HG03196 (cell line): Measurements from ENCODE around the gene HRG.
A peak's percentile ranks its signal among the peaks of the same experiment; 100 is the strongest.
"Not testable (repeated sequence)": the region's sequence is repeated elsewhere in the genome, so short reads cannot be mapped to it uniquely, and the experiment has no call there.

Experiments
- ATAC-seq: cut with Tn5 transposase; IDR thresholded peaks from one replicate; pipeline ENCODE4 v1.9.1; 2021; ENCODE audit not compliant: unreplicated experiment

Gene HRG, protein sequence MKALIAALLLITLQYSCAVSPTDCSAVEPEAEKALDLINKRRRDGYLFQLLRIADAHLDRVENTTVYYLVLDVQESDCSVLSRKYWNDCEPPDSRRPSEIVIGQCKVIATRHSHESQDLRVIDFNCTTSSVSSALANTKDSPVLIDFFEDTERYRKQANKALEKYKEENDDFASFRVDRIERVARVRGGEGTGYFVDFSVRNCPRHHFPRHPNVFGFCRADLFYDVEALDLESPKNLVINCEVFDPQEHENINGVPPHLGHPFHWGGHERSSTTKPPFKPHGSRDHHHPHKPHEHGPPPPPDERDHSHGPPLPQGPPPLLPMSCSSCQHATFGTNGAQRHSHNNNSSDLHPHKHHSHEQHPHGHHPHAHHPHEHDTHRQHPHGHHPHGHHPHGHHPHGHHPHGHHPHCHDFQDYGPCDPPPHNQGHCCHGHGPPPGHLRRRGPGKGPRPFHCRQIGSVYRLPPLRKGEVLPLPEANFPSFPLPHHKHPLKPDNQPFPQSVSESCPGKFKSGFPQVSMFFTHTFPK

GRCh38 chr3:186665625-186666188, at the start of gene HRG:
Gene HRG (plus strand): TSS chr3:186666014. CDS start chr3:186666032, 18 bp downstream.
- ATAC-seq = no peak

DNA sequence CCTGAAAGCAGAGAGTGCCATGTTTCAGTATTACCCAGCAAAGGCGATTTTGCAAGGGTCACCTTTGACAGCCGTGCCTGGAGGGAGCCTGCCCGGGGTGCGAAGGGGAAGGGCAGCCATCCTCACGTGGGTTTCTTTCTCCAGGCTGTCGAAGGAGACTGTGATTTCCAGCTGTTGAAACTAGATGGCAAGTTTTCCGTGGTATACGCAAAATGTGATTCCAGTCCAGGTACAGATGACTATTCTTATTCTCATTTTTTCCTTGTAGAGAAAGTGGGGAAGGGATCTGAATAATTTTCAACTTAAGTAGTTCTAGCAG, 49.6 kb upstream of the HRG start:
- ATAC-seq = no peak

- ATAC-seq = peak; percentile 95
Measured at GRCh38 chr3:186617036-186617946, 48.5 kb upstream of the HRG start.

DNA sequence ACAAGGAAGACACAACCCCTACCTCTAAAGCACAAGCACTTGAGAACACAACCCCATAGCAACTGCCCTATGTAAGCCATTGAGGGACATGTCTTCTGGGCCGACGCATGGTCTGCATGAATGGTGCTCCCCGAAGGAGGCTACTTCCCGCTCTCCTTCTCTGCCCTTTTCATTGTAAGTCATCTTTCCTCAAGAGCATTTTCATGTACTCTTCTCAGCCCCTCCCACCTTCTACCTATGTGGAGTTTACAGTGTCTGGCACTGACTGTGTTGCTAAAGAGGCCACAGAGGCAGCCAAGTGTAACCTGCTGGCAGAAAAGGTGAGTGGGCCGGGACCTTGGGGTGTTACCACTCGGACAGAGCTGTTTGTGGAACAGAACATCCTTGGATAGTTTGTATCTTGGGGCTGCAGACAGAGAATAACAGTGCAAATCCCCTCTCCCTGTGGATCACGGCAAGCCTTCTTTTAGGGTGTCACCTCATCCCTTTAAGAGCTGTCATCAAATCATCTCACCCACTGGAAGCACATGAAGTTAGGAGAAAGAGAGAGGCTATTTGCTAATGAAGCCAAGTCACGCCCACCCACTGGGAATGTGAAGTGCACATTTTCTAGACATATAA, 47.4 kb upstream of the HRG start:
- no peak for ATAC-seq

DNA sequence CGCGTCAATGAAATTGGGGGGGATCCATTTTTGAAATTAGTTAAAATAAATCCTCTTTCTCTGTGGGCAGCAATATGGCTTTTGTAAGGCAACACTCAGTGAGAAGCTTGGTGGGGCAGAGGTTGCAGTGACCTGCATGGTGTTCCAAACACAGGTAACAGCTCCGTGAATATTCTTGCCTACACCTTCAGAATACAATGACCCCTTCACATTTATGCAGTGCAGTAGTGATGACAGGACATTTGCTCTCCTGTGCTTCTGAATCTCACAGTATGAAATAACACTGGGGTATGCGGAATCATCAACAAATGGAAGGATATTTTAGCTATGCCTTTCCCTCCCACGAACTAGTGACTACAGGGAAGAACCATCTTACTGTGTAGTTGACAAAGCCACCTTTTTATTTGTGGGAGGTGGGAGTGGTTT, 46.0 kb upstream of the HRG start:
- ATAC-seq = no peak

DNA sequence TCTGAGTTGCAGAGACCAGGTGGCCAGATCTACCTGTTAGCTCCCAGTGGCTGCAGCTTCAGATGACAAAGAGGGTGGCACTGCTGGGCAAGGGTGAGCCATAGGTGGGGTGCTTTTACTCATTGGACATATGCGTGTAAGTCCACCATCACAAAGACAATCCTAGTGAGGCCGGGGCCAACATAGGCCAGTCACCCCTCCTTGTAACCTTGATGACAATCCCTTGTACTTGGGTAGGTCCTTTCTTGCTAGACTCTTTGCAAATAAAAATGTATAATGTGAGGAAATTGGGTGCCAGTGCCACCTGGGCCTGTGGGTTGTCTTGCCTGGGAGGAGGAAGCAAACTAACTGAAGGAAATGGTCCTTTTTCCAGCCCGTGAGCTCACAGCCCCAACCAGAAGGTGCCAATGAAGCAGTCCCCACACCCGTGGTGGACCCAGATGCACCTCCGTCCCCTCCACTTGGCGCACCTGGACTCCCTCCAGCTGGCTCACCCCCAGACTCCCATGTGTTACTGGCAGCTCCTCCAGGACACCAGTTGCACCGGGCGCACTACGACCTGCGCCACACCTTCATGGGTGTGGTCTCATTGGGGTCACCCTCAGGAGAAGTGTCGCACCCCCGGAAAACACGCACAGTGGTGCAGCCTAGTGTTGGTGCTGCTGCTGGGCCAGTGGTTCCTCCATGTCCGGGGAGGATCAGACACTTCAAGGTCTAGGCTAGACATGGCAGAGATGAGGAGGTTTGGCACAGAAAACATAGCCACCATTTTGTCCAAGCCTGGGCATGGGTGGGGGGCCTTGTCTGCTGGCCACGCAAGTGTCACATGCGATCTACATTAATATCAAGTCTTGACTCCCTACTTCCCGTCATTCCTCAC, 45.4 kb upstream of the HRG start:
- ATAC-seq = no peak

DNA sequence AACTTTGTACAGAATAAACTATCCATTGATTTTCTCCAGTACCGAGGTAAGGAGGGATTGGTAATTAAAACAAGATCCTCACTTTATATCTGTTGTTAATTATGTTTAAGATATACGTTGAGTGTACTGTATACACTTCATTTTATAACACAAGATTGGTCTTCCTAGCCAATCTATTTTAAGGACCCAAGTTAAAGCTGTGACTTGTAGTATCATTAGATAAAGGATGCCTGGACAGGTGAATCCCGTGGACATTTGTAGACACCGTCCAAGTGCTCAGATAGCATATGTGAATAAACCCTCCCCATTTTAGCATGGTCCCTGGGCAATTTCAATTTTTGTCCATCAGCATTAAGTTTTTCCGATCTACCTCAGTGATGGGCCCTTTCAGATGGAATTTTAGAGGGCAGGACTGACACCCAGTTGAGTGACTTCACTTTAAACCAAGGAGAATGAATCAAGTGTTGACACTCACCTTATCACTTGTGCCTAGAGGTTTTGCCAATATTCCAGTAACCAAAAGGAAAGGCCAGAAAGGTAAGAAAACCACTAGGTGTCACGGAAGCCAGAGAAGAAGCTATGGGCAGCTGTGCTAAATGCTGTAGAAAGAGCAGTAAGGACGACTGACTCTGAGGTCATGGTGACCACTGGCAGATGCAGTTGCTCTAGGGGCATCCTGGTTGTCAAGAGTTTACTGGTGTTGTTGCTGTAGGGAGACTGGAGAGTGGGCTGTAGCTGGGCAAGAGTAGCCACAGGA, 43.7 kb upstream of the HRG start:
- no peak for ATAC-seq

DNA sequence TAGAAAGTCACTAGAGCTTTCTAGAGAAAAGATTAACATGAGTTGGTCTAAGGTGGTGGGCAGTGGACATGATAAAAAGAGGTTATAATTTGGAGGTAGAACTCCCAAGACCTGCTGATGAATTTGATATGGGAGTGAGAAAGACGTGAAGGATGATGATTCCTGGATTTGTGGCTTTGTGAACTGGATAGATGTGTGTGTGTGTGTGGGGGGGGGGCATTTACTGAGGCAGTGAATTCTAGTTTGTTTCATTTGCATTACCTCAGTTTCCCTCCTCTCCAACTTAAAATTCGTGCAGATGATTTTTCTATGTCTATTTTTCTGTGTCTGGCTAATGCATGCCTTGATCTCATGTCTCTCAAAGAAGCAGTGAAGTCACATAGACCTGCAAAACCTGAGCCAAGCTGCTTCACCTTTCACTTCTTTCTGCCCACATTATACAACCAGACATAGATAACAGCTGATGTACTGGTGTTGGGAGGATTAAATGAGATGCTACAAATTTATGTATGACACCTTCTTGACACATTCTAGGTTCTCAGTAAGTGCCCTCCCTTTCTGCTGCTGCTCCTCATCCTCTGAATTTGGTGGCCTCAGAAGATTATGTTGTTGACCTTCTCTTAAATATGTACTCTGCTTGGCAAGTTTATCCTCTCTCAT, 43.0 kb upstream of the HRG start:
- no peak for ATAC-seq

DNA sequence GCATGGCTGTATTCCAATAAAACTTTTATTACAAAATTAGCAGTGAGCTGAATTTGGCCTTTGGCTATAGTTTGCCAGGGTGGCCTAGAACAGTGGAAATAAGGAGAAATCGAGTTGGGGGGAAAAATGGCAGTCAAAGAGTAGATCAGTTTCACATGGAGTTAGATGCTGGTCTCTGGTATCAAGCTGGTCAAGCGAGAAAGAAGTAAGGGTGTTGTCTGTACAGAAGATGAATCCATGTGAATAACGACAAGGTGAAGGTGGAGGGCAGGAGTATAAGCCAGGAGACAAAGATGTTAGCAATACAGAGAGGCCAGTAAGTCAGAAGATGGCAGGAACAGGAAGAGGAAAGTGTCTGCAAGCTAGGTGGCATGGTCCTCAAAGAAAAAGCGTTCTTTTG, 41.2 kb upstream of the HRG start:
- no peak for ATAC-seq

DNA sequence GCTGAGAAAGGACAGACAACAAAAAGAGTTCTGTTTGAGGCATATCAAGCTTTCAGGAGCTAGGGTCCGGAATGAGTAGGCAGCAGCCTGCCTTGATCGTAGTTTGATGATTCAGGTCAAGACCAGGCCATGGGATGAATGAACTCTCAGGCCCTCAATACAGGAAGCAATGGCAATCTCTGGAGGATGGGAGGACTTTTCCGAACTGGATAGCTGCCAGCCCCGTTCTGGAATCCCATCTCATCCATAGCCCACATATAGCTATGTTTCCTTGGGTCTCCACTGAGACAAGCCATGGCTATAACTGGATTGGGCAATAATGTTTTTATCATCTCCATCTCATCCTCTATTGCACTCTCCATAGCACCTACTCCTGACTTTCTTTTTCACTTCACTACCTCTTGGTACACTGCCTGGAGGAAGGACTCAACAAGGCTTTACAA, 40.2 kb upstream of the HRG start:
- ATAC-seq = no peak

DNA sequence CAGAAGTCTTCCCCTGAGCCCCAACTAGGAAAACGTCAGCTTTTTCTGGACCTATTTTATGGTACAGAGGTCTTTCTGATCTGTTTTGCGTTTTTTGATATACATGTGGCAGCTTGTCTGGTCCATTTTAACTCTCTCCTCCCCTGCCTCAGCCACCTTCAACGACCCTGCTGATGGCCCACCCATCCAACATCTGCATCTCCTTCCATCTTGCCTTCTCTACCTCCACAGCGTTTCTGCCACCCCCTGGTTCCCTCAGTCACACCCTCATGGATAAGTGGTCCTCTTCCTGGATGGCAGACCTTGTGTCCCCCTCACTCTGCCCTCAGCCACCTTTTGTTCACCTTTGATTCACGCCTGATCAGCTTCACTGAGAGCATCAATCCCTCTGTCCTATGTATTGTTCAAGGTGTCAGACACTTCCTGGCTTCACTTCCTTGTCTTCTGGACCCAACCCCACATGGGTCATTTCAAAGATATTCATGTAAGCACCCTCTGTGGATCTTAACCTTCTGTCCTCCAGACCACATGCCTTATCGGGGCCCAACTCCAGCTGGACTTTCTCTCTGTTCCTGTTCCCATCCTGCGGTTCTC, 39.5 kb upstream of the HRG start:
- ATAC-seq = no peak

GRCh38 chr3:186627852-186628414, 37.9 kb upstream of the HRG start:
- no peak for ATAC-seq

DNA sequence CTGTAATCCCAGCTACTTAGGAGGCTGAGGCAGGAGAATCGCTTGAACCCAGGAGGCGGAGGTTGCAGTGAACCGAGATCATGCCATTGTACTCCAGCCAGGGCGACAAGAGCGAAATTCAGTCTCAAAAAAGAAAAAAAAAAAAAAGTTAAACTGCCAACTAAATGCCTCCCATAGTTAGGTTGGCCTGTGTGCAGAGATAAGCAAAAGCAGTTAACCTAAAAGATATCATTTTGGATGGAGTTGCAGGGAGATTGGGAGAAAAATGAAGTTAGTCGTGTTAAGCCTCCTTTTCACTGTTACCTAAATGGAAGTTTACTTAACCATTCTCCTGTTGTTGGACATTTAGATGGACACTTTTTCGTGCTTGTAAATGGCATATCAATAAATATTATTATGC, 37.1 kb upstream of the HRG start:
- no peak for ATAC-seq

- no peak for ATAC-seq
Measured at GRCh38 chr3:186630950-186631641, 34.7 kb upstream of the HRG start.

DNA sequence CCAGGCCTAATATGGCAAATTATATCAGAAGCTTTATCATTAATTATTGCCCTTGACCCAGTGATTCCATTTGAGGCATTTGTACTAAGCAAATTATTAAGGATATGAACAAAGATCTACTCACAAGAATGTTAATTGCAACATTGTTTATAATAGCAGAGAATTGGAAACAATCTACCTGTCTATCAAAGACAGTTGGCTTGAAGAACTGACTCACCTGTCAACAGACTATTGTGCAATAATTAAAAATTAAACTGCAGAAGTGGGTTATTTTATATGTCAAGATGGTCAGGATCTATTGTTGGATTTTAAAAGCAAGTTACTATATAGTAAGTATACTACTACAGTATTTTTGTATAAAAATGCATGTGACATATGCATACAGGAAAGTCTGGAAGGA, 32.3 kb upstream of the HRG start:
- ATAC-seq = no peak

DNA sequence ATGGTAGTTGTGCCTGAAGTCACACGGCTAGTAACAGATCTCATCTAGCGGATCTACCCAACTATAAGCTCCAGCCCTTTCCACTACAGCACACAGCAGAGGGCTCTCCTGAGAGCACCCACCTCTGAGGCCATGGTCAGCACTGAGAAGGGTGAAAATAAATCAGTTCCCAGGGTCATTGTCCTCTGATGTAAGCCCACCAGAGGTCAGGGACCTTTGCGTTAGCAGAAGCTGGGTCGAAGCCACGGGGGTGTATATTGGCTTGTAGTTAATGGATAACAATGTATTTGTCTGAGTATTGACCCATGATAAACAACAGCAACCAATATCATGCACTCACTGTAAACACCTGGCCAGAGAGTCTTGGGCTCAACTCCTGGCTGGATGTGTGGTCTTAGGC, 31.6 kb upstream of the HRG start:
- ATAC-seq = not testable (repeated sequence)

DNA sequence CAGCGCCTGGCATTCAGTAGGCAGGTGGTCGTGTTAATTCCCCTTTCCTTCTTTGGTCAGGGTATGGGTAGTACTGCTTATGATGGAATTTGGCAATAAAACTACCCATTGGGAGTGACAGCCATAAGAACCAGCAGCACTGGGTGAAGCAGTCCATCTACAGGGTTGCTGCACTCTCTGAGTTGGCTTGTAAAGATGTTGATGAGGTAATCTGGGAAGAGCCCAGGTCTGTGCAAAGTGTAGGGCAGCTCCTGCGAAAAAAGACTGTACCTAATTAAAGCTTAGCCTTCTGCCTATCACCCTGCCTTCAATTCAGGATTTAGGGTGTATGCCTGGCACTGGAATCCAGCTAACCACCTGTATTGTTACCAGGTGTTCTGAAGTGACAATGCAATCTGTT, 30.3 kb upstream of the HRG start:
- no peak for ATAC-seq

DNA sequence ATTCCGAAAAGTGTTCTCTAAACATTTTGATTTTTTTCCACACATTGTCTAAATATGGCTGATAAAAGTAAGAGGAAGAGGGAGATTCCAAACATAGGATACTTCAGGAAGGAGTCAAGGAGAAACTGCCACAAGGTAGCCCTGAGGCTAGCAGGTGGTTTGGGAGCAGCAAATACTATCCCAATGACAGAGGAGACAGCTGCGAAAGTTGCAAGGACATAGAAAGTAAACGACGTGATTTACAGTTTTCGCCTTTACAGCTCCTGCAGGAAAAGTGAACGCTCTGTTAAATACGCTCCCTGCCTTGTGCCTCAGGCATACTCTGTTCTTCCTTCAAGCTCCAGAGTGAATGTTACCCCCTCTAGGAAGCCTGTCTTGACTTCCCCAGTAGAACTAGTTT, 29.3 kb upstream of the HRG start:
- no peak for ATAC-seq
